Activated CD4-positive, alpha-beta T cell treated with anti-CD3 and anti-CD28 coated beads for 48 hours (primary cell): ENCODE data around the gene MARCO.
"Not testable (repeated sequence)": the region's sequence is repeated elsewhere in the genome, so short reads cannot be mapped to it uniquely, and the experiment has no call there.

Experiments used
- DNase-seq: peaks from one replicate; pipeline ENCODE4 v3.0.0-alpha.2; 2020

MARCO gene

GRCh38 chr2:118978064-118978463 is 36.1 kb downstream of the MARCO start:
- DNase-seq, result no peak

DNA sequence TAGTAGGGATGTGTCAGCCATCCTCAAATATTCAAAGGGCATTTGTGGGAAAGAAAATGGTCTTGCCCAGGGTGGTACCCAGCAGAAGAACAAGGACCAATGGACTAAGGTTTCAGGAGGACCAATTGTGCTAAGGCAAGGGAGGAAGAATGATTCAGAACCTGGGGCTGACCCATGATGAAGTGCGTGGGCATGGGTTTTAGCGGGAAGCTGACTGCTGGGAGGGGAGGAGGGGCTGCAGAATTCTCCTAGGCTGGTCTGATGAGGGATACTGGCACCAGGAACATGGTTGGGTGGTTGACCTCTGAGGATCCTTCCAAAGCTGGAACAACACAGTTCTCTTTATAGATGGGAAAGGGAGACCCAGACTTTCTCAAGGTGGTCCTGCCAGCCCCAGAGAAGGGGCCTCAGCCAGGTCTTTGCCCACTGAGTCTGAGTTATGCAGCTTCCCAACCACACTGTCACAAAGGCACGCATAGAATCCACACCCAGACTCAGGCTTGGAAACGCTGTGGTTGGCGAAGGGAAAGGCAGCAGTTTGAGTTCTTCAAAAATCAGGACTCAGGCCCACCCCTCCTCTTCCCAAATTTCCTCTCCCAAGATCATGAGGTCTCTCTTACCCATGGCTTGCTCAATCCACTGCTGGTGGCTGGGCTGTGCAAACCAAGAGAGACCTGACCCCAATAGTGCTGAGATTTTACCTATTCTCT is 37.3 kb downstream of the MARCO start:
- no peak for DNase-seq

- no peak for DNase-seq
Observed at GRCh38 chr2:118980022-118980421, 38.0 kb downstream of the MARCO start.

GRCh38 chr2:118980573-118980972 is 38.6 kb downstream of the MARCO start:
- no peak for DNase-seq

- DNase-seq, result no peak
Observed at GRCh38 chr2:118981632-118982031, 39.6 kb downstream of the MARCO start.

DNA sequence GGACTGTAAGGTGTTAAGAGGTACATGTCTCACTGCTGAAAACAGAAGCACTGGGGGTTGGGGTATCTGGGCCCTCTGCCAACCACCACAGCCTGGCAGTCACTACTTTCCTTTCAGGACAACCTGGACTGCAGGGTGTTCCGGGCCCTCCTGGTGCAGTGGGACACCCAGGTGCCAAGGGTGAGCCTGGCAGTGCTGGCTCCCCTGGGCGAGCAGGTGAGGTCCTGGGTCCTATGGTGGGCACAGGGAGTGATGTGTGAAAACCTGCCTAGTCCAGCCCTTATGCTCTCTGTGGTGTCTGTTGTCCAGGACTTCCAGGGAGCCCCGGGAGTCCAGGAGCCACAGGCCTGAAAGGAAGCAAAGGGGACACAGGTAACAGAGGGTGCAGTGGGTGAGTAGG is 40.0 kb downstream of the MARCO start:
- DNase-seq, result no peak

GRCh38 chr2:118983133-118983532 is 41.1 kb downstream of the MARCO start:
- DNase-seq, result no peak

DNA sequence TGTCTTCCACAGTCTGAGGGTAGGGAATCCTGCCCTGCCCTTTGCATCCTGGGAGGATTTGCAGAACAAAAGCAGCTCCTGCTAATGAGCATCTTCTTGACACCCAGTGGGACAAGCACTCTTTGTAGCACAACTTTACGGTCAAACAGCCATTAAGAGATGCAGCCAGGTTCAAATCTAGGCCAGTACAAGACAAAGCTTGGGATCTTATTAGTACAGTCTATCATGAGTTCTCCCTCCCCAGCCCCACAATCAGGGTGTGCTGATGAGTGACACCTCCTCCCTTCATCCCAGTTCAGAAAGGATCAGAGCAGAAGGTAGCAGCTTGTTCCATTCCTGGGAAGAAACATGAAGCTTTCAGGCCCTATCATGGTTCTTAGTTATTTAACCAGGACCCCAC is 41.9 kb downstream of the MARCO start:
- no peak for DNase-seq

- DNase-seq, result no peak
Observed at GRCh38 chr2:118986738-118987137, 44.7 kb downstream of the MARCO start.

- no peak for DNase-seq
Observed at GRCh38 chr2:118987886-118988285, 45.9 kb downstream of the MARCO start.

GRCh38 chr2:118988706-118989105 is 46.7 kb downstream of the MARCO start:
- DNase-seq, result no peak

GRCh38 chr2:118989481-118989880 is 47.5 kb downstream of the MARCO start:
- no peak for DNase-seq

GRCh38 chr2:118990757-118991545 is 49.0 kb downstream of the MARCO start:
- no peak for DNase-seq

DNA sequence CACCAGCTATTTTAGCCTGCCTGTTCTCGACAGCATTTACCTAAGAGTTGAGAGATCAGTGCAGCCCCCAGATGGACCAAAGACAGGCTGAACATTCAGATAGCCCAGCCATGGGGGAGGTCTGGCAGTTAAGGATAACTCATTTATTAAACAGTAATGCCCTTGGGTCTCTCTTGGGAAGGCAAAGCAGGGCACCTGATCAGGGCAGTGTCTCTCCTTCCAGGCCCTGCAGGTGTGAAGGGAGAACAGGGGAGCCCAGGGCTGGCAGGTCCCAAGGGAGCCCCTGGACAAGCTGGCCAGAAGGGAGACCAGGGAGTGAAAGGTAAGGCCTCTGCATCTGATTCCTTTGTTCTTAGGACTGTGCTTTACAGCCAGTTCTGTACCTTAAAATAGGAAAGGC is 49.6 kb downstream of the MARCO start:
- DNase-seq, result no peak

DNA sequence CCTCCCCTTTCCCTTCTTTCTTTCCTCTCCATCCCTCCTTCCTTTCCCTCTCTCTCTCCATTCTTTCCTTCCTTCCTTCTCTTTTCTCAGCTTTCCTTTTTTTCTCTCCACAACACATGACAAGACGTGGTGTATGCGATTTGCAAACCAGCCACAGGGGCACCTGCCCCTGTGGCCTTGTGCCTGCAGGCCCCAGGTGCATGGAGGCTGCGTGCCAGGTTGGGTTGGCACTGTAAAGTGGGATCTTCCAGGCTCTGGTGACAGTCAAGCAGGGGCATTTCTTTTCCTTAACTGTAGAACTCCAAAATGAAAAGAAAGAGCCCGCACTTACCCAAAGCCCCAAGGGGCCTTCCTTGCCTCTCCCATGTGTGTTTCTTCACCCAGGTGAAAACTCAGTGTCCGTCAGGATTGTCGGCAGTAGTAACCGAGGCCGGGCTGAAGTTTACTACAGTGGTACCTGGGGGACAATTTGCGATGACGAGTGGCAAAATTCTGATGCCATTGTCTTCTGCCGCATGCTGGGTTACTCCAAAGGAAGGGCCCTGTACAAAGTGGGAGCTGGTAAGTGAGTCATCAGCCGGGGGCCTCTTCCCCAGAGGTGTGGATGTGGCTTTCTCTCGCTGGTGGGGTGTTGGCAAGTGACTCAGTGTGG is 50.9 kb downstream of the MARCO start:
- peak; percentile 32 for DNase-seq

DNA sequence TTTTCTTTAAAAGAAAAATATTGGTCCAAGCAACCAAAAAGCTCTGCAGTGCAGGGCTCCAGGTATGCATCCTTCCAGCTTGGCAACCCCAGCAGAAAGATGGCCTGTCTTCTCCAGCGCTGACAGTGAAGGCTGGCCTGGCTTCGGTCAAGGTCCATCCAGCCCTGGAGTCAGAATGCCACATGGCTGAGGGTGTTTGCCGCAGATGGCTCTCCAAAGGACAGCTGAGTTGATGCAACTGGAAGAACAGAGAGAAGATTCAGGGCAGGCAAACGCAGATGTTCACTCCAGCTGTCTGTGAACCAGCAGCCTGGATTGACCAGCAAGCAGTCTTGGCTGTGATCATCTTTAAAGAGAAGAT is 51.4 kb downstream of the MARCO start:
- no peak for DNase-seq

DNA sequence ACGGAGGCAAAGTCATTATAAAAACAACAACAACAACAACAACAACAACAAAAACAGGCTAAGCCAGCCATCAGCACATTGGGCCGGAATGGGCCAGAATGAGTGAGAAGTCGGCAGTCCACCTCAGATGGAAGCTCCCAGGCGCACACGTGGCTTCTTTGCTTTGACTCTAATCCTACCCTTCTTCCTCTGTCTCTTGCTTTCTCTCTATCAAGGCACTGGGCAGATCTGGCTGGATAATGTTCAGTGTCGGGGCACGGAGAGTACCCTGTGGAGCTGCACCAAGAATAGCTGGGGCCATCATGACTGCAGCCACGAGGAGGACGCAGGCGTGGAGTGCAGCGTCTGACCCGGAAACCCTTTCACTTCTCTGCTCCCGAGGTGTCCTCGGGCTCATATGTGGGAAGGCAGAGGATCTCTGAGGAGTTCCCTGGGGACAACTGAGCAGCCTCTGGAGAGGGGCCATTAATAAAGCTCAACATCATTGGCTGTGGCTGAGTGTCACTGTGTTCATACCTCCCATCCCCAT is 52.2 kb downstream of the MARCO start:
- DNase-seq, result no peak

- no peak for DNase-seq
Observed at GRCh38 chr2:118994778-118995177, 52.8 kb downstream of the MARCO start.

DNA sequence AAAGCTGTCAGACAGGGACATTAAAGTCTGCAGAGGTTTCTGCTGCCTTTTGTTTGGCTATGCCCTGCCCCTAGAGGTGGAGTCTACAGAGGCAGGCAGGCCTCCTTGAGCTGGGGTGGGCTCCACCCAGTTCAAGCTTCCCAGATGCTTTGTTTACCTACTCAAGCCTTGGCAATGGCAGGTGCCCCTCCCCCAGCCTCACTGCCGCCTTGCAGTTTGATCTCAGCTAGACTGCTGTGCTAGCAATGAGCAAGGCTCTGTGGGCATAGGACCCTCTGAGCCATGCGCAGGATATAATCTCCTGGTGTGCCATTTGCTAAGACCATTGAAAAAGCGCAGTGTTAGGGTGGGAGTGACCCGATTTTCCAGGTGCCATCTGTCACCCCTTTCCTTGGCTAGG is 61.9 kb downstream of the MARCO start:
- not testable (repeated sequence) for DNase-seq

DNA sequence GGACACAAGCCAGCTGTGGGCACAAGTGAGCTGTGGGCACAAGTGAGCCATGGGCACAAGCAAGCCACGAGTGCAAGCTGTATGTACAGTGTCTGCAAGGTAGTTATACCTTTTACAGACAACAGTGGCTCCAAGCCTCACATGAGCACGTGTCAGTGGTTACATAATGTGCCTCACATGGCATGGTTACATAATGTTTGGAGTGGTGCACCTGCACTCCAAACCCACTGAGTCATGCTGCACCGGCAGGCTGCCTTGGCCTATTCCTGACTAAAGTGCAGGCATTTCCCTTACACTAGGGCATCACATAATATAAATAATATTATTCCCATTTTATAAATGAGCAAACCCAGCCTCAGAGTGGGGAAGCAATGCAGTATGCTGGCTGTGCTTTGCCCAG is 62.6 kb downstream of the MARCO start:
- DNase-seq, result no peak

DNA sequence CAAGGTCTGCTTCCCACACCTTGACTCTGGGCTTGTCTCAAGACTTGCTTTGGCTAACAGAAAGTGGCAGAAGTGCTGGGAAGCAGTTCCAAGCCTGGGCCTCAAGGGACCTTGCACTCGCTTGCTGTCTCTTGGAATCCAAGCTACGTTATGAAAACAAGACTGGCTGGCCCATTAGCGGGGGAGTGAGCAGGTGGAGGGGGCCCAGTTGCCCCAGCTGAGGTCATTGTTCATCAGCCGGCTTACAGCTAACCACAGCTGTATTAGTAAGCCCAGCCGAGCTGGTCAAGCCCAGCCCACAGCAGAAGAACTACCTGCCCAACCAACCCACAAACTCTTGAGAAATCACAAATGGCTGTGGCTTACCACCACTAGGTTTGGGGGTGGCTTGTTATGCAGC is 63.1 kb downstream of the MARCO start:
- DNase-seq, result no peak

- DNase-seq, result no peak
Observed at GRCh38 chr2:119005555-119005954, 63.6 kb downstream of the MARCO start.

DNA sequence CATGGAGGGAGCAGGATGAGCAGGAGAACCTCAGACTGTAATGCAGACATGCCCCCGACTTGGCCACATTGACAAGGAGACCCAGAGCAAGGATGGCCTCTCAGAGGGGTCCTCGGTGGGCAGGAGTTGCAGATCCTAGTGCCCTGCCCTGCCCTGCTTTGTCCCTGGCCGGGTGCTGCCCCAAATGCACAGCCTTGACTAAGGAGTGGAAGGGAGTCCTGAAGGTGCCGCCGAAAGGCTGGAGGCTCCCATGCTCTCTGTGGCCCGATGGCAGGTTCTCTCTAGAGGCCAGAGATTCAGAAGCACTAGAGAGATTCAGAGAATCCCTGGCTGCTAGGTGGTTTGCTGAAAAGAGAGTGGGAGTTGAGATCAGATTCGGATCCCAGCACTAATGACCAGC is 64.4 kb downstream of the MARCO start:
- DNase-seq, result no peak

- DNase-seq, result no peak
Observed at GRCh38 chr2:119008108-119008507, 66.1 kb downstream of the MARCO start.
